ENCODE data around the gene UBR1.

Gene UBR1

GRCh38 chr15:43106486-43106829 lies 620 bp upstream of the UBR1 start:
- DNase-seq = no peak

- DNase-seq = peak; percentile 3 to 73
Measured at GRCh38 chr15:43105077-43105736, 631 bp downstream of the UBR1 start.

GRCh38 chr15:43104426-43104825 lies 1.4 kb downstream of the UBR1 start:
- no peak for DNase-seq

GRCh38 chr15:43103907-43104306 lies 1.9 kb downstream of the UBR1 start:
- no peak for DNase-seq

GRCh38 chr15:43102187-43102586 lies 3.7 kb downstream of the UBR1 start:
- DNase-seq = no peak

- no peak for DNase-seq
Measured at GRCh38 chr15:43100971-43101370, 4.9 kb downstream of the UBR1 start.

- no peak for DNase-seq
Measured at GRCh38 chr15:43099105-43099845, 6.6 kb downstream of the UBR1 start.

- DNase-seq = no peak
Measured at GRCh38 chr15:43096411-43096810, 9.4 kb downstream of the UBR1 start.

- no peak for DNase-seq
Measured at GRCh38 chr15:43095708-43096347, 10.0 kb downstream of the UBR1 start.

- DNase-seq = no peak
Measured at GRCh38 chr15:43095243-43095642, 10.6 kb downstream of the UBR1 start.

GRCh38 chr15:43094416-43095030 lies 11.3 kb downstream of the UBR1 start:
- no peak for DNase-seq

- DNase-seq = no peak
Measured at GRCh38 chr15:43093026-43093425, 12.8 kb downstream of the UBR1 start.

GRCh38 chr15:43091859-43092258 lies 14.0 kb downstream of the UBR1 start:
- no peak for DNase-seq

GRCh38 chr15:43086551-43086950 lies 19.3 kb downstream of the UBR1 start:
- DNase-seq = no peak

- no peak for DNase-seq
Measured at GRCh38 chr15:43085921-43086320, 19.9 kb downstream of the UBR1 start.

GRCh38 chr15:43082509-43082908 lies 23.3 kb downstream of the UBR1 start:
- no peak for DNase-seq

GRCh38 chr15:43081283-43081682 lies 24.6 kb downstream of the UBR1 start:
- no peak for DNase-seq

- no peak for DNase-seq
Measured at GRCh38 chr15:43071451-43071850, 34.4 kb downstream of the UBR1 start.

GRCh38 chr15:43070893-43071292 lies 34.9 kb downstream of the UBR1 start:
- no peak for DNase-seq

GRCh38 chr15:43070249-43070648 lies 35.6 kb downstream of the UBR1 start:
- DNase-seq = no peak

GRCh38 chr15:43067717-43068461 lies 37.9 kb downstream of the UBR1 start:
- peak in 1 of 2 donors; percentile 3 for DNase-seq

GRCh38 chr15:43056696-43057095 lies 49.1 kb downstream of the UBR1 start:
- no peak for DNase-seq

GRCh38 chr15:43052860-43053259 lies 53.0 kb downstream of the UBR1 start:
- DNase-seq = no peak

Data from hippocampal formation (tissue), 2 donors.